ENCODE data around the gene DCHS1.

DCHS1 gene

GRCh38 chr11:6627762-6628241, 27.8 kb downstream of the DCHS1 start:
- no peak overlapping the region for H3K4me3 ChIP-seq (ENCODE audit: low read depth, low read length)
- no peak for DNase-seq (ENCODE audit: low read depth)
- TF ChIP-seq, protein P1, sequence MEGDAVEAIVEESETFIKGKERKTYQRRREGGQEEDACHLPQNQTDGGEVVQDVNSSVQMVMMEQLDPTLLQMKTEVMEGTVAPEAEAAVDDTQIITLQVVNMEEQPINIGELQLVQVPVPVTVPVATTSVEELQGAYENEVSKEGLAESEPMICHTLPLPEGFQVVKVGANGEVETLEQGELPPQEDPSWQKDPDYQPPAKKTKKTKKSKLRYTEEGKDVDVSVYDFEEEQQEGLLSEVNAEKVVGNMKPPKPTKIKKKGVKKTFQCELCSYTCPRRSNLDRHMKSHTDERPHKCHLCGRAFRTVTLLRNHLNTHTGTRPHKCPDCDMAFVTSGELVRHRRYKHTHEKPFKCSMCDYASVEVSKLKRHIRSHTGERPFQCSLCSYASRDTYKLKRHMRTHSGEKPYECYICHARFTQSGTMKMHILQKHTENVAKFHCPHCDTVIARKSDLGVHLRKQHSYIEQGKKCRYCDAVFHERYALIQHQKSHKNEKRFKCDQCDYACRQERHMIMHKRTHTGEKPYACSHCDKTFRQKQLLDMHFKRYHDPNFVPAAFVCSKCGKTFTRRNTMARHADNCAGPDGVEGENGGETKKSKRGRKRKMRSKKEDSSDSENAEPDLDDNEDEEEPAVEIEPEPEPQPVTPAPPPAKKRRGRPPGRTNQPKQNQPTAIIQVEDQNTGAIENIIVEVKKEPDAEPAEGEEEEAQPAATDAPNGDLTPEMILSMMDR (conservative IDR thresholded peaks at IDR 0.05; ENCODE audit: low read depth, low read length): no peak

GRCh38 chr11:6626971-6627761, 28.4 kb downstream of the DCHS1 start:
- DNase-seq (ENCODE audit: low read depth): no peak
- TF ChIP-seq, protein P1 (conservative IDR thresholded peaks at IDR 0.05; ENCODE audit: low read depth, low read length): no peak
- no peak overlapping the region for H3K4me3 ChIP-seq (ENCODE audit: low read depth, low read length)

DNA sequence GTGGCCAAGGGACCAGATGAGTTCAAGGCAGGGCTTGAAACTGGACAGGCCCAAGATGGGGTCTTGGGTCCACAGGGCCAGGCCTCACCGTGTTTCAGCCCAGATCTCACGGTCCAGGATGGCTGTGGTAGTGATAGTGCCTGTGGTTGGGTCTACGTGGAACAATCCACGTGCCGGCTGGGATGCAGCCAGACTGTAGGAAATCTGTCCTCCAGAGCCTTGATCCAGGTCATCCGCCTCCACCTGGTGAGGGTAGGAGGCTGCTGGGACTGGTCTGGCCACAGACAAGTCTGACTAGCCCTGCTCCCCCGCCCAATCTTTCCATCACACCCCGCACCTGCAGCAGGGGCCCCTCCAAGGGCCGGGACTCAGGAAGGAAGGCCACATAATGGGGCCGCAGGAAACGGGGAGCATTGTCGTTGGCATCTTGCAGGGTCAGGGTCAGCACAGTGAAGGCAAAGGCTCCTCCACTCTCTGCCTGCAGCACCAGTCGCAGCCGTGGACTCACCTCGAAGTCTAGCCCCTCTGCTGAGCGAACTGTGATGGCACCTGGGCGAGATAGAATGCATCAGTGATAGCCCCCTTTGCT, 29.7 kb downstream of the DCHS1 start:
- TF ChIP-seq, protein P1 (conservative IDR thresholded peaks at IDR 0.05; ENCODE audit: low read depth, low read length): no peak
- no peak overlapping the region for H3K4me3 ChIP-seq (ENCODE audit: low read depth, low read length)
- DNase-seq (ENCODE audit: low read depth): no peak

- TF ChIP-seq, protein P1 (conservative IDR thresholded peaks at IDR 0.05; ENCODE audit: low read depth, low read length): no peak
- no peak overlapping the region for H3K4me3 ChIP-seq (ENCODE audit: low read depth, low read length)
- DNase-seq (ENCODE audit: low read depth): no peak
These were observed 30.3 kb downstream of the DCHS1 start for GRCh38 chr11:6625156-6625831.

GRCh38 chr11:6623391-6624363, 31.9 kb downstream of the DCHS1 start:
- no peak for DNase-seq (ENCODE audit: low read depth)
- no peak overlapping the region for H3K4me3 ChIP-seq (ENCODE audit: low read depth, low read length)
- TF ChIP-seq, protein P1 (conservative IDR thresholded peaks at IDR 0.05; ENCODE audit: low read depth, low read length): no peak
